Measurements from ENCODE around the gene SAMD11. TPM values are rescaled to one million over a fixed set of nuclear protein-coding genes. Genes with fewer than 3 reads are reported as not detected.
"Not testable (repeated sequence)": the region's sequence is repeated elsewhere in the genome, so short reads cannot be mapped to it uniquely, and the experiment has no call there.

The SAMD11 gene
- polyA plus RNA-seq, 1 donor from 2014 or later = not detected

- Mint-ChIP-seq H3K27me3 (peaks cover 13% of the 10 kb centered on the region), H3K36me3 (no peaks in the 10 kb centered on the region), H3K9me3 (no peaks in the 10 kb centered on the region), H3K4me3 (peak overlapping the region in 1 of 4 donors; percentile 27), H3K27ac (no peak overlapping the region), H3K4me1 (peaks cover 0 to 4% (median 1%) of the 10 kb centered on the region in 3 donors)
Observed at GRCh38 chr1:974293-974640, 50.5 kb downstream of the SAMD11 start.

- H3K4me1 Mint-ChIP-seq = peaks cover 0 to 4% (median 1%) of the 10 kb centered on the region in 3 donors
- no peaks in the 10 kb centered on the region for H3K9me3 Mint-ChIP-seq
- peaks cover 13% of the 10 kb centered on the region for H3K27me3 Mint-ChIP-seq
- H3K27ac Mint-ChIP-seq = no peak overlapping the region
- H3K36me3 Mint-ChIP-seq = no peaks in the 10 kb centered on the region
- H3K4me3 Mint-ChIP-seq = peak overlapping the region in 1 of 4 donors; percentile 27
Observed at GRCh38 chr1:974687-975328, 51.1 kb downstream of the SAMD11 start.

- Mint-ChIP-seq H3K27ac (no peak overlapping the region), H3K36me3 (no peaks in the 10 kb centered on the region), H3K4me3 (peak overlapping the region in 1 of 4 donors; percentile 20), H3K9me3 (no peaks in the 10 kb centered on the region), H3K27me3 (peaks cover 13% of the 10 kb centered on the region), H3K4me1 (peaks cover 0 to 4% (median 1%) of the 10 kb centered on the region in 3 donors)
Observed at GRCh38 chr1:975365-975764, 51.6 kb downstream of the SAMD11 start.

- Mint-ChIP-seq H3K27ac (no peak overlapping the region), H3K36me3 (no peaks in the 10 kb centered on the region), H3K4me1 (peaks cover 0 to 4% (median 1%) of the 10 kb centered on the region in 3 donors), H3K9me3 (no peaks in the 10 kb centered on the region), H3K27me3 (peaks cover 13% of the 10 kb centered on the region), H3K4me3 (peak overlapping the region in 3 of 4 donors; percentile 20 to 47 (median 22))
Observed at GRCh38 chr1:975896-976683, 52.4 kb downstream of the SAMD11 start.

DNA sequence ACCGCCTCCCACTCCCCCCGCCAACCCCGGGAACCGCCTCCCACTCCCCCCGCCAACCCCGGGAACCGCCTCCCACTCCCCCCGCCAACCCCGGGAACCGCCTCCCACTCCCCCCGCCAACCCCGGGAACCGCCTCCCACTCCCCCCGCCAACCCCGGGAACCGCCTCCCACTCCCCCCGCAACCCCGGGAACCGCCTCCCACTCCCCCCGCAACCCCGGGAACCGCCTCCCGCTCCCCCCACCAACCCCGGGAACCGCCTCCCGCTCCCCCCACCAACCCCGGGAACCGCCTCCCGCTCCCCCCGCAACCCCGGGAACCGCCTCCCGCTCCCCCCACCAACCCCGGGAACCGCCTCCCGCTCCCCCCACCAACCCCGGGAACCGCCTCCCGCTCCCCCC, 53.1 kb downstream of the SAMD11 start:
- peaks cover 11% of the 10 kb centered on the region for H3K27me3 Mint-ChIP-seq
- H3K27ac Mint-ChIP-seq, H3K36me3 Mint-ChIP-seq, H3K4me3 Mint-ChIP-seq, H3K9me3 Mint-ChIP-seq, H3K4me1 Mint-ChIP-seq: not testable (repeated sequence)

DNA sequence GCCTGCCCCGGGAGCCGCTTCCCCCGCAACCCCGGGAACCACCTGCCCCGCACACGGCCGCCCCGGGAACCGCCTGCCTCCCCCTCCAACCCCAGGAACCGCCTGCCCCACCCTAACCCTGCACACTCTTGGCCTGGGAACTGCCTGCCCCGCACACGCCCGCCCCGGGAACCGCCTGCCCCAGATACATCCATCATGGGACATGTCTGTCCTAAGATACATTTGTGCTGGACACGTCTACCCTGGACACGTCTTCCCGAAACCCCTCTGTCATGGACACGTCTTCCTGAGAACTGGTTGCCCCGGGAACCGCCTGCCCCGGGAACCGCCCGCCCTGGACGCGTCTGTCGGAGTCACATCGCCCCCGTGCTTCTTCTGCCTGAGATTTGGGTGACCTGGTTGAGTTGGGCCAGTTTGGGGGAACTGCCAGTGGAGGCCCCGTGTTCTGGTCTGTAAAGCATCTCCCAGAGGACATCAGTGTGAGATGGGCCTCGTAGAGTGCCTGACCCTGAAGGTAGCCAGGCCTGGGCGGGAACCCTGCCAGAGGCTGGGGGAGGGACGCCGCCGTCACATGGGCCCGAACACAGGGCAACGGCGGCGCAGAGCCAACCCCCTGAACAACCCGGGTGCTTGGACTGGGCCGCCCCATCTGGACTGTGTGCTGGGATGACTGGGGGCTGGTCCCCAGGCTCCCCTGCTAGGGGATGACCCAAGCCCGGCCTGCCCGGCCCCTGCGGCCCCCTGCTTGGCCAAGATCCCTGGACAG, 54.5 kb downstream of the SAMD11 start:
- Mint-ChIP-seq H3K9me3 (no peaks in the 10 kb centered on the region), H3K4me1 (peaks cover 0 to 4% (median 1%) of the 10 kb centered on the region in 3 donors), H3K4me3 (peak overlapping the region in 1 of 4 donors; percentile 33), H3K27me3 (peaks cover 17% of the 10 kb centered on the region), H3K36me3 (no peaks in the 10 kb centered on the region), H3K27ac (no peak overlapping the region)

- H3K4me1 Mint-ChIP-seq = peaks cover 0 to 4% (median 1%) of the 10 kb centered on the region in 3 donors
- no peaks in the 10 kb centered on the region for H3K36me3 Mint-ChIP-seq
- H3K4me3 Mint-ChIP-seq = no peak overlapping the region
- peaks cover 19% of the 10 kb centered on the region for H3K27me3 Mint-ChIP-seq
- H3K27ac Mint-ChIP-seq = no peak overlapping the region
- H3K9me3 Mint-ChIP-seq = no peaks in the 10 kb centered on the region
Observed at GRCh38 chr1:978835-979743, 55.4 kb downstream of the SAMD11 start.

DNA sequence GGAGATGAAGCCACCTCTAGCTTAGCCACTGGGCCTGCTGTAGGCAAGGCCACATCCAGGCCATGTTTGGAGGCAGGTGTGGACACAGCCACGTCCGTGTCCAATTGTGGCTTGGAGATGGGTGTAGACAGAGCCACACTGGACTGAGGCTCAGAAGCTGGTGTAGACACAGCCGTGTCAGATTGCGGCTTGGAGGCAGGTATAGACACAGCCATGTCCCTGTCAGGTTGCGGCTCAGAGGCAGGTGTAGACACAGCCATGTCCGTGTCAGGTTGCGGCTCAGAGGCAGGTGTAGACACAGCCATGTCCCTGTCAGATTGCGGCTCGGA, 56.0 kb downstream of the SAMD11 start:
- Mint-ChIP-seq H3K9me3 (no peaks in the 10 kb centered on the region), H3K4me1 (peaks cover 0 to 4% (median 1%) of the 10 kb centered on the region in 3 donors), H3K27ac (no peak overlapping the region), H3K4me3 (no peak overlapping the region), H3K27me3 (peaks cover 18% of the 10 kb centered on the region), H3K36me3 (no peaks in the 10 kb centered on the region)

DNA sequence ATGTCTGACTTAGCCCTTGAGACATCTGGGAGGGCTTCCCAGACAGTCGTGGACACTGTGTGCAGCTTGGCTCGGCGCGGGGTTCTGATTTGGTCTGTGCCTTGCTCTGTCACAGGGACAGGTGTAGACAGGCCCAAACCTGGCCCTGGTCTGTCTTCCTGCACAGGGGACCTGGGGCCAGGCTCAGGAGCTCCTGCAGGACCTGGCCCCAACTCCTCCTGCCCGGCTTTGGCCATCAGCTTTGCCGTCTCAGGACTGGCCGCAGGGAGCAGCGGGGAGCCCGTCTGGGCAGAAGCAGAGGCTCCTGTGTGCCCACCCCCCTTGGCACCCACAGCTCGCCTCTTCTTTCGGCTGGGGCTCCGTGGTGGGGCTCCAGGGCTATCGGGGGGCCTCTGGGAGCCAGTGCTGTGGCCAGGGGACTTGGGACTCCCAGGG, 56.4 kb downstream of the SAMD11 start:
- H3K27me3 Mint-ChIP-seq = peaks cover 17% of the 10 kb centered on the region
- H3K9me3 Mint-ChIP-seq = no peaks in the 10 kb centered on the region
- peaks cover 0 to 4% (median 0%) of the 10 kb centered on the region in 3 donors for H3K4me1 Mint-ChIP-seq
- H3K36me3 Mint-ChIP-seq = no peaks in the 10 kb centered on the region
- no peak overlapping the region for H3K4me3 Mint-ChIP-seq
- no peak overlapping the region for H3K27ac Mint-ChIP-seq

DNA sequence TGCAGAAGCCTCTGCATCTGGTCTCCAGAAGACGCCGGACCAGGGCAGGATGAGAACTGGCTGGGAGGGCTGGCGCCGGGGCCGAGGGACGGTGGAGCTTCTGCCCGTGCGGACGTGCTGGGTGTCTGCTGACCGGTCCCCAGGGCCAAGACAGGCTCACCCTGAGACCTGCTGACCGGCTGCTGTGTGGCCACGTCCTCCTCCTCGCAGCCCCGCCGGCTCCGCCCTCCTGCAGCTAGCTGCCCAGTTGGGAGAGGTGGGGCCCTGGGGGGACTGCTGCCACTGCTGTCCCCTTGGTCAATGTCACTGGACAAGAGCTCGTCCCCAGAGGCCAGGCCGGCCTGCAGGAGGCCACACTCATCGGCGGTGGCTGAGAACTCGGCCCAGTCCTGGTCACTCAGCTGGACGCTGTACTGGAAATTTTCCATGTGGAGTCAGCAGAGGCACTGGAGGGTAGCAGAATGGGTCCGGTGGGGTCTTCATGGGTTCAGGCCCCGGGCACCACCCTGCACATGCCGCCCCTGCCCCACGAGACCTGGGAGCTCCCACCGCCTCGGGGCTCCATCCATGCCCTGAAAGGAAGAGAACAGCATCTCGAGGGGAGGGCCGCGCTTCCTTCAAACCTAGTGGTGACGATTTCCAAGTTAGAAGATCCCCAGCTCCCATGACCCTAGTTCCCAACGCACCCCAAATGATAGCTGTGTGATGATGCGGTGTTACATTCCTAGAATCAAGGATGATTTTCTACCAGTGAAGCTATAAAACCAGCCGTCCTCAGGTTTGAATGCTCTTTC, 57.1 kb downstream of the SAMD11 start:
- Mint-ChIP-seq H3K27me3 (peaks cover 13% of the 10 kb centered on the region), H3K27ac (no peak overlapping the region), H3K4me3 (no peak overlapping the region), H3K4me1 (peaks cover 0 to under 1% (median 0%) of the 10 kb centered on the region in 3 donors), H3K9me3 (no peaks in the 10 kb centered on the region), H3K36me3 (no peaks in the 10 kb centered on the region)

DNA sequence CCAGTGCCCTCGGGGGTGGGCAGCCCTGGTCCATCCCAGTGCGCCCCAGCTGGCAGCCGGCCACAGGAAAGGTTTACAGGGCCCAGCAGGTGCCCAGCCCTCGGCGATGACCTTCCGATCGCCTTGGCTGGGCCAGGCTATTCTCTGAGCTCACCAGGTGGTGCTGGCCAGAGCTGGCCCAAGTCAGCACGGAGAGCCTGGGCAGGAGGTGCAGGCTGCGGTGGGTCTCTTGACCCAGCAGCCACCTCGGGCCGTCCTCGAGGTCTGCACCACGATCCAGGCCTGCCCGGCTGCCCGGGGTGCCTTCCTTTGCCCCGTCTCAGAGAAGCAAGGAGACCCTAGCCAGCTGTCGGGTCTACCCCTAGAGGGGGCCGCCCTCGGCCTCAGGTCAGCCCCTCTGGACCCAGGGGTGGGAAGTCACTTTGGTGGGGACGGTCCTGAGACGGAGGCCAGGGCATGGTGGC, 57.8 kb downstream of the SAMD11 start:
- H3K36me3 Mint-ChIP-seq = no peaks in the 10 kb centered on the region
- H3K27ac Mint-ChIP-seq = no peak overlapping the region
- H3K4me1 Mint-ChIP-seq = no peaks in the 10 kb centered on the region
- H3K4me3 Mint-ChIP-seq = no peak overlapping the region
- no peaks in the 10 kb centered on the region for H3K9me3 Mint-ChIP-seq
- H3K27me3 Mint-ChIP-seq = peaks cover 16% of the 10 kb centered on the region

DNA sequence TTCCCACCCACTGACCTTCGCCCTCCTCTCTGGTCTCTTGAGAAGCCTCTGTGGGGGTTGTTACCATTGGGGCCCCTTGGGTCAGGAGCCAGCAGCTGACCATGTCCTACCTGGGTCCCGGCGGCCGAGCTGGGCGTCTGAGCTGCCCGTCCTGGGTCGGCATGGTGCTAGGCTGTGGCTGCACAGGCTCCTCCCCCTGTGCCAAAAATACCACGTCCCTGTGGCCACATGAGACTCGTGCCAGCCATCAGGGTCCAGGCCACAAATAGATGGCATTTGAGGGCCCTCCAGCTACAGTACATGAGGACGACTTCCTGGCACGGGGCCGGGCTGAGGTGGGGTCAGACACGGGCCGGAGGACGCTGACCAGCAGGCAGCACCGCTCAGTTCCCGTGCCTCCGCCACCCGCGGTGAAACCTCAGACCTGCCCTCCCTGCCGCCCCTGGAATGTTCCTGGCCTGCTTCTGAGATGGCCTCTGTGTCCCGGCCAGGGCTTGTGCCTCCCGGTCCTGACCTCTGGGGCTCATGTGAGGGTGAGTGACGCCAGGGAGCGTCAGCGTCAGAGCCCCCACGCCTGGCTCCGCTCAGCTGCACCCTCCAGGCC, 58.3 kb downstream of the SAMD11 start, which contains the start of gene PERM1:
TSS of gene PERM1 (minus strand) at position 139 of the 604 bp plus-strand sequence. CDS start 1,064 bp downstream, outside the sequence.
- Mint-ChIP-seq H3K4me3 (no peak within 1 kb of the TSS), H3K27ac (no peak within 1 kb of the TSS), H3K36me3 (no peaks in the 10 kb centered on the region), H3K27me3 (peaks cover 17% of the 10 kb centered on the region), H3K9me3 (no peaks in the 10 kb centered on the region), H3K4me1 (no peaks in the 10 kb centered on the region)

DNA sequence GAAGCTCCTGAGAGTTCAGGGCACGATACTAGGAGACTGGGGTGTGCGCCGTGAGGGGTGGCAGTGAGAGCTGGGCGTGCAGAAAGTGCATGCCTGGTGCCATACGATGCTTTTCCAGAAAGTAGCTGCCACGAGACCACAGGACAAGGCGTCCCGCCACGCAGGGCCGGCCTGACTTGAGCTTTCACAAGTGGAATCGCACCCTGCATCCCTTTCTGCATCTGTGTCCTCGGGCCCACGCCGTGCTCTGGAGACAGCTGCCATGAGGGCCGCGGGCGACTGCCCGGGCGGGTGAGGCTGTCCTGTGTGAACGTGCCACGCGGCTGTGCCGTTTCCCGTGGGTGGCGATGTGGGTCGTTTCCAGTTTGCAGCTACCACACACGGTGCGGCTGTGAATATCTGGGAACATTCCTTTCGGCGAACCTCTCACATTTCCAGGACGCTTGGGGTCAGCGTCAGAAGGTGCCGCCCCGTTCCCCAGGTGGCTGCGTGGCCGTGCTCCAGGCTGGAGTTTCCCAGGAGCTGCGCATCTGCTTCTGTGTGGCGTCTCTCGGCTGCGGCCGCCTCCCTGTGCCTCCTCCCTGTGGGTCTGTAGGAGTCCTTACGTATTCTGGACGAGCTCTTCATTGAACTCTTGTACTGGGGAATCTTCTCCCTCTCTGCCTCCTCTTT, 59.2 kb downstream of the SAMD11 start:
- Mint-ChIP-seq H3K4me3 (no peak overlapping the region), H3K9me3 (no peaks in the 10 kb centered on the region), H3K36me3 (no peaks in the 10 kb centered on the region), H3K27ac (no peak overlapping the region), H3K4me1 (no peaks in the 10 kb centered on the region), H3K27me3 (peaks cover 17% of the 10 kb centered on the region)

Measured in IgD-negative memory B cell (primary cell).